GM19099 (cell line): ENCODE data around the gene PLEKHG4B.

Source experiments
- POLR2A ChIP-seq: IDR thresholded peaks from 3 replicates; pipeline ENCODE4 v1.6.1; 2011; ENCODE audit warnings: low read depth; ENCODE audit not compliant: insufficient read length; ENCODE audit errors: extremely low read depth

The PLEKHG4B gene

DNA sequence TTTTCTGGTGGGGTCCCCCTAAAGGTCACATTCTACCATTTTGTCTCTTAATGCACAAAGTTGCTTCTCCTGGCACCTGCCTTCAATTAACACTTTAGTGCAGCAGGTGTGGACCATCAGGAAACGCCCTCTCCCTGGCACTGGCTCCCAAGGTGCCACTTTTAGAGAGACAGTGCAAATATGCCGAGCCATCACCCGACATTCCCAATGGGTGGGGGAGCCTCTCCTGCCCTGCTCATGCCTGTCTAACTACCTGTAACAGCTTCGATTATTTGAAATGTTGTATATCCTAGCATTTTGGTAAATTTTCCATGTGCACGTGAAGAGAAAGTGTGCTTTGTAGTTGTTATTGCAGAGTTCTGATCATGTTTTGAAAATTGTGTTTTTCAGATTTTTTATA, 86.1 kb downstream of the PLEKHG4B start:
- no peak for TF ChIP-seq POLR2A

DNA sequence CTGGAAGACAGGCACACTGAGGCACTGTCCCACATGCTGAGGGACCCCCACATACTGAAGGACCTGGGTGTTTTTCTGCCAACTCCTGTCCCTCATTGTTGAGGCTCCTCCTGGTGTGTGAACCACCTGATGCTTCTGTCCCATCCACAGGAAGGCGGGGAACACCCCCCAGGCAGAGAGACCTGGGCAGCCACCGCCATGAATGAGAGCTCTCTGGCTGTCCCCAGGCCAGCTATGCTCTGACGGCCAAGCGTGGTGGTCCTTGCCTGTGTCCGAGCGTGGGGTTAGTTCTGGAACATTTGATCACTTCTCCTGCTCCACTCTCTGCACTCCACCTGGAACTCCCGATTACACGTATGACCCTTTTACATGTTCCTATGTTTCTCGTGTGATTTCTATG, 87.4 kb downstream of the PLEKHG4B start:
- TF ChIP-seq POLR2A = no peak

DNA sequence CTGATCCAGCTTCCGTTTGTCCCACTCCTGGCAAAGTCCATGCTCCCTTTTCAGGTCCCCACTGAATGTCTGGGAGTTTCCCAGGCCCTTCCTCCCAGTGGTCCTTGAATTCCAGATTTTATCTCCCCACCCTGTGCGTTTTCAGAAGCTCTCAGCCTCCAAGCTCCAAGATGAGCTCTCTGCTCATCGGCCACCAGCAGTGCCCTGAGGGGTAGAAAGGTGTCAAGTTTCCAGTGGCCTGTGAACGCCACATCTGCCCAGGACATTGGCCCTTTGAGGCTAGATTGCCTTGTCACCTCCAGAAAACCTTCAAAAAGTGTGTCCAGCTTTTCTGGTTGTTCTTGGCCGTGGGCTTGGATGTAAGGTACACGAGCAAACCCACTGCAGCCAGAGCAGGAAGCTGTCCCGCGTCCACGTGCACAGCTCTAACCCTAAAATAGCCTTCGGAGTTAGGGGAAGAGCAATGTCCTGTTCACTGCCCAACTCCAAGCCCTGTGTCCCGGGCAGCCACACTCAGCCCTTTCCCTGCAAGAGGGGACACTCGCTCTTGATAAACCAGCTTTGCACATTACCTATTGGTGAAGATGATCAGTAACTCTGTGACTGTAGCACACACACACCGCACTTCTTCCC, 88.4 kb downstream of the PLEKHG4B start:
- no peak for TF ChIP-seq POLR2A

DNA sequence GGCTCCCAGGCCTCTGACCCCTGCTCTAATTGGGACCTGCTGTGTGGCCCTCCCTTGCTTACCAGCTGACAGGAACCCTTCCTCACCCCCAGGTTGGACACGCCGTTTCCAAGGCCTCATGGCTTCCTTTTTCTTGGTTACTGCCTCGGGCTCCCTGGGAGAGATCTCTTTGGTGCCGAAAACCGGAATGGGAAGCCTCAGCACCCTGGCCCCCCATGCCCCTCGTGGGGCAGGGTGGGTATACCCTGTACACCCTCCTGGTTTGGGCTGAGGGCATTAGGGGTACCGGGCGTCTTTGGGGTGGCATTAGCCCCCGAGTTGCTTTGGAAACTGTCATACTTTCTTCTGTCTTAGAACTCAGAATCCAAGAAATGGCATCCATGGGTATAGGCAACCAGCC, 89.2 kb downstream of the PLEKHG4B start:
- TF ChIP-seq POLR2A = no peak

DNA sequence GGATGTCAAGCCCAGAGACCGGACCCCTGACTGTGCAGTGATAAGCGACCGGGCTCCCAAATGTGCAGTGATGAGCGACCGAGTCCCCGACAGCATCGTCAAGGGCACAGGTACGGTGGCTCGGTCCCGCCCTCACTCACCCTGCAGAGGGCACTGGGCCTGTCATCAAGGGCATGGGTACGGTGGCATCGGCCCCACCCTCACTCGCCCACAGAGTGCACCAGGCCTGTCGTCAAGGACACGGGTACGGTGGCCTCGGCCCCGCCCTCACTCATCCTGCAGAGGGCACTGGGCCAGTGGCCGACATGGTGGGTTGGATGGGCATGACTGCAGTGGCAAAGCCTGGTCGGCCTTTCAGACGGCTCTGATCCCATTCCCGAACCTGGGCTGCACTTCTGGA, 89.6 kb downstream of the PLEKHG4B start:
- TF ChIP-seq POLR2A = no peak

DNA sequence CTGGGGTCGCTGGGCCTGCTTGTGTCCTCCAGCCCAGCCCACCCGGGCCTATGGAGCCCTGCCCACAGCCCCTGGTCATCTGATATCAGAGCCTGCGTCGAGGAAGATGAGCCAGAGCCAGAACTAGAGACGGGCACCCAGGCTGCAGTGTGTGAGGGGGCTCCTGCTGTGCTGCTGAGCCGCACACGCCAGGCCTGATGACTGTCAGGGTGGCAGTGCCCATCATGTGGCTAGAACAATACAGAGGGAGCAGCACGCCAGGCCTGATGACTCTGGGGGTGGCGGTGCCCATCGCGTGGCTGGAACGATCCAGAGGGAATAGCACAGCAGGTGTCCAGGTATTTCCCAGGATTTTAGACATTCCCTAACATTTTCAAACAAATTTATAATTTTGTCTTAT, 90.2 kb downstream of the PLEKHG4B start:
- TF ChIP-seq POLR2A = no peak

DNA sequence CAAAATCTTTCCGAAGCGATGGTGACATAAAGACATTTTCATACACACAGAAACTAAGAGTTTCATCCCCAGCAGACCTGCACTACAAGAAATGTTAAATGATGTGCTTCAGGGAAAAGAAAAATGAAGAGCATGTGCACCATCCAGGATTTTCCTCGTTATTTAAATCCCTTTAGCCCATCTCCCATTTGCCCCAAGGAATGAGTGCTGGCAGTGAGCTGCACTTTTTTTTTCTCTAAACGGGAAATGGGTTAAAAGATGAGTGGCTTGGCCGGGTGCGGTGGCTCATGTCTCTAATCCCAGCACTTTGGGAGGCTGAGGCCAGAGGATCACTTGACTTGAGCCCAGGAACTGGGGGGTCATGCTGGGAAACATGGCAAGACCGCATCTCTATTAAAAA, 92.5 kb downstream of the PLEKHG4B start:
- TF ChIP-seq POLR2A = no peak

DNA sequence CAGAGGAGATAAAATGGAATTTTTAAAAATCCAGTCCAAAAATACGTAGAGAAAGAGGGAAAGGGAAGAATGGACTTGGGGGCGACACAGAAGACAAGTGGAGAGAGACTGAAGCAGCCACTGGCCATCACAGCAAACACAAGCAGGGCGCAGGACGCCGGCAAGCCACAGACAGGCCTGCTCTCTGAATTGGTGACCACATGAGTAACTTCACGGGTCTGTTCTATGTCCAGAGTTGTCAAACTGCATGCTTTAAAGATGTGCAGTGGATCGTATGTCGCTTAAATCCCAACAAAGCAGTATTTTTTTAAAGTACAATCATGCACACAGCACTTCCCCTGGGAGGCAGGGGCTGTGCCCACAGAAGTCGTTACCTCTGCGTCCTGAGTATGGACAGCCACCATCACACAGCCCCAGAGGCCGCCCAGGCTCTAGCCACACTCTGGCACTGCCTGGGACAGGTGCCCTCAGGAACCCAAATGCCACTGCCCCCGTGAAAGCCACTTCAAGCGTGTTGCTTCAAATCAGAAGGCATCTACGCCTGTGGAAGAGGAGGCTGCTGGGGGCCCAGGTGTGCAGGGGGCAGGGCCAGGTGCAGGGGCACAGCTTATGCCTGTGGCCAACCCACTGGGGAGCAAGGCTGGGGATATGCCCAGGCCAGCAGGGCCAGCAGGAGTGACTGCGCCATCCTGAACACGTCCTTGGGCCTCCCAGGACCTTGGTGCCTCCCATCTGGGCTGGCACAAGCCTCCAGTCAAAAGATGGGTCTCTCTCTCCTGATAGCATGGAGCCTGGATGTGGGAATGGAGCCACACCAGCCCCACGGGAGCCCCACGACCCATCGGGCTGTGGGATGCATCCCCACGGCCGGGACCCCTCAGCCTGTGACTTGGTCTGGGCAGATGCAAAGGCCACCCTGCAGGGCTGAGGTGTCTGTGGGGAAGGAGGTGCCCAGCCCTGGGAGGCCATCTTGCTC, 93.4 kb downstream of the PLEKHG4B start:
- TF ChIP-seq POLR2A = no peak

DNA sequence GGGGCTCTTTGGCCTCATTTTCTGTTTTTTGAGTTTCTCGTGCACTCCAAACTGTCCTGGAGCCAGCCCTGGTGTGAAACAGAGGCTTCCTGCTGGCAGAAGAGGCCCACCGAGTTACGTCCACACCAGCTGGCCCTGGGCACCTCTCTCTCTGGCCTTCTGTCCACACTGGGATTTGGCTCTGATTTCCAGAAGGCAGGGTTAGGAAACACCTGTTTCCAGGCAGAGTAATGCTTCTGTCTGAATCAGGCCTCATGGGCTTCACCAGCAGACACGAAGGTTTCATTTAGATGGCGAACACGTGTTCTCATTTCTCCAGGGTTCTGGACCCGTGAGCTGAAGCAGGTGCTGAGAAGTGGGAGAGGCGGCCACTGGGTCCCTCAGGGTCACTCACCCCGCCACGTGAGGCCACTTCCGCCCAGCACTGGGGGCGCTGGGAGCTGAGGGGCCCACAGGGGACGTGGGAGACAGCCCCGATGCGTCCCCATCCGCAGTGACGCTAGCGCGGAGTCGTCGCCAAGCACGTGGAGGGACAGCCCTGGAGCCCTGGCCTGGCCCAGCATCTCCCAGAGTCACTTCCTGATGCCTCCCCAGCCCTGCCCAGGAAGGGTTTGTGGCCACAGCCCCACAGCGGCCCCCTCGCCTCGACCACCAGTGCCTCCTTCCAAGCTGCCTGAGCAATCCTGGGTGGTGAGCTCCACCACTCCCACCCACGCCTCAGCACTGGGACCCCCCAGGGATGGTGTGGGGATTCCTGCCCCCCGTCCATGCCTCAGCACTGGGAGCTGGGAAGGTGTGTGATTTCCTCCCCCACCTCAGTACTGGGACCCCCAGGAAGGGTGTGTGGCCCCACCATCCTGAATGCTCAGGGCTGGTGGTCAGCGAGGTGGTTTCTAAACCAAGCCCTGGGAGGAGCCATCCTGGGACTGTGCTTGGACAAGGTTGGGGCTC, 94.4 kb downstream of the PLEKHG4B start:
- TF ChIP-seq POLR2A = no peak

DNA sequence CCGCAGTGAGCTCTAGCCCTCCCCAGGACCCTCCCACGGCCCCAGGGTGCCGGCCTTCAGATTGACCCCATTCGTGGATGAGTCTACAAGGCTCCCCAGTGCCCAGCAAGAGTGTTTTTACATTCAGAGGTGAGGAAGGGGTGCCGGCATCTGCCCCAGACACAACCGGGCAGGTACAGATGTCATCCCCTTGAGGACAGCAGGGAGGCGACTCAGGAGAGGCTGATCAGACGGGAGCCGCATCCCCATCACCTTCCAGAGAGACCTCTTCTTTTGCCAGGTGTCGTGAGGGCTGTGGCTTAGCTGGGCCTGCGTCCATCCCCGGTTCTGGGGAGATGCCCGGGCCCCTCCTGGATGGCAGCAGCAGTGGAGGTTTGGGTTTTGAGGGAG, 95.1 kb downstream of the PLEKHG4B start:
- no peak for TF ChIP-seq POLR2A

DNA sequence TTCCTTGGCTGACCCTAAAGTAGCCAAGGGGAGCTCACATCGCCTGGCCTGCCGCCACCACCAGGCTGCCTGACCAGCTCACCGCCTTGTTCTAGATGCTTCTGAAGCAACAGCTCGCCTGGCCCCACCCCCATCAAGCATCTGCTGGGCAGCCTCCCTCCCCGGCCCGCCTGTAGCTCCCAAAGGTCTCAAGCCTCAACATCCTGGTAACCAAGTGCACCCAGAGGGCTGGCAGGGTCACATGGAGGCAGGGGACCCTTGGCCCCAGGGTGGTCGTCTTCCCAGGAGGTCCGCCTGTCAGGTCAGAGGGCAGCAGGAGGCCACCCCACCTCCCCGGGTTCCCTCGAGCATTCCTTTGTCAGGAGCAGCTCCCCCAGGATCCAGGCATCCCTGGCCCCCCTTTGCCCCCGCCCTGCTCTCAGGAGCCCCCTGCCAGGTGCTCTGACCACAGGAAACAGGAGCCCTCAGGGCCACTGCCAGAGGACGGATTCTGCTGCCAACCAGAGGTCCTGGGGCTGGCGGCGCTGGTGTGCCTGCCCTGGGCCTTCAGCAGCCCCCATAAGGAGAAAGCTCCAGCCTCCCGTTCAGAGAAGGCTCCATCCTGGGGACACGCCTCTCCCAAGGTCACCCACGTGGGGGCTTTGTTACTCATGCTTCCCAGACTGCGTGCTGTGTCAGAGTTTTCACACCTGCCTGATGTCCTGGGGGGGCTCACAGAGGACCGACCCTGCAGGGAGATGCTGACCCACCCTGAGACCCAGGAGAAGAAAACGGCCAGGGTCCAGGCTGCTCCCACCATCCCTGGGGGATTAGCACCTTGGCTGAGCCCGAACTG, 95.9 kb downstream of the PLEKHG4B start:
- TF ChIP-seq POLR2A = no peak

DNA sequence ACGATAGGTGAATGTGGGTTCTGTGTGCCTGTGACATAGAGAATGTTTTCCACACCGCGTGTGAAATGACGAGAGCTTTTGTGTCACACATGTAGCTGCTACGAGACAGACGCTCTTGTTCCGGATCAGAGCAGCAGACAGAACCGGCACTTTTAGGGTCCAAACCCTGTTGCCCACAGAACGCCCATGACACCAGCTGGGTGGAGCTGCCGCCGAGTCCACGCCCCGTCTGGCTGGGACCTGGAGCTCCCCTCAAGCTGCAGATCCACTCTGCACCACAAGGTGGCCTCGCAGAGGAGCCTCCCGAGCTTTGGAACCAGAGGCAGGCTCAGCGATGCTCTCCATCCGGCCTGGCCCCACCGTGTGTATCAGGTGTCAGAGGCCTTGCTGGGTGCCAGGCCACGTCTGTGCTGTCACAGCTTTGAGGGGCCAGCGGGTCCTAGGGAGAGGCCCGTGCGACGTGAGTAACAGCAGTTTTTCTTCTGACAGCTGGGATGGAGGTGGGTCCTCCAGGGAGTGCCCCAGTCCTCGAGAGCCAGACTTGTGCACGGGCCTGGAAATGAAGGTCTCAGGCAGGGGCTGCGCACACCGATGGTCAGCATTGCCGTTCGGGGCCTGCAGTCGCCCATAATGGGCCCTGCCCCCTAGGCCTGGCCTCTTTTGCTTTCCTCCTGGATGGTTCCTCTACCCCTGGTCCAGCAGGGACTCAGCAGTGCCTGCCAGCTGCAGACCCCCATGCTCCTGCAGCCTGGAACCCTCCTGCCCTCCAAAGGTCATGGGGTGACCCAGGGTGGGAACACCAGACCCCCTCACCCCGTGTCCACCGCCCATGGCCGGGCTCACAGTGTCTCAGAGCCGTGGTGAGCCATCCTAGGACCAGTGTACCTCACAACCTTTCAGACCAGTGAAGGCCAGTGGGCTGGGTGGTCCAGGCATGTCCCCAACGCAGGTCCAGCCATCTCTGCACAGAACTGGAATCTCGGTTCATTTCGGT, 96.8 kb downstream of the PLEKHG4B start:
- TF ChIP-seq POLR2A = no peak

DNA sequence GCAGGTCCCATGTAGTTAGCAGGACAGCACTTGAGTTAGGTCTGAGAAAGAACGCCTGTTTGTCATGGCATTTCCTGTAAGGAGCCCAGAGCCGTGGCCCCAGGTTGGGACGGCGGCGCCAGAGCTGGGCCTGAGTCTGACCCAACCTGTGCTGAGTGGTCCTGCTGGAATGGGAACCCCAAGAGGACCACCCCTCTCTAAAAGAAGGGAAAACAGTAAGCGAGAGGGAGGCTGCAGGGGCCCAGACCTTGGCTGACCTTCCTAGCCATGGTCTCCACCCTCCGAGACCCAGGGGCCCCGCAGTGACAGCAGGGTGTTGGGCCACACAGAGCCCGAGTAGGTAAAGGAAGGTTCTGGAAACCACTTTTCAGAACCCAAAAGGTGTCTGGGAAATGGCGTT, 97.5 kb downstream of the PLEKHG4B start:
- no peak for TF ChIP-seq POLR2A
